Activated naive CD8-positive, alpha-beta T cell (primary cell): ENCODE measurements around the gene DNAJB7.
"Not testable (repeated sequence)": the region's sequence is repeated elsewhere in the genome, so short reads cannot be mapped to it uniquely, and the experiment has no call there.

ENCODE experiments used
- H3K27ac Mint-ChIP-seq: one replicate; pipeline ENCODE4 v1.8.0; 2021; ENCODE audit warnings: mixed read lengths
- H3K27me3 Mint-ChIP-seq: one replicate; pipeline ENCODE4 v1.8.0; 2021; ENCODE audit warnings: mixed read lengths
- H3K36me3 Mint-ChIP-seq: one replicate; pipeline ENCODE4 v1.8.0; 2021; ENCODE audit warnings: mixed read lengths
- H3K4me1 Mint-ChIP-seq: one replicate; pipeline ENCODE4 v1.8.0; 2021; ENCODE audit warnings: low read depth, mixed read lengths
- H3K4me3 Mint-ChIP-seq: one replicate; pipeline ENCODE4 v1.8.0; 2021; ENCODE audit warnings: mild to moderate bottlenecking, mixed read lengths
- H3K9me3 Mint-ChIP-seq: one replicate; pipeline ENCODE4 v1.8.0; 2021; ENCODE audit warnings: low read depth, mixed read lengths

The DNAJB7 gene

GRCh38 chr22:40856513-40857308, 5.2 kb downstream of the DNAJB7 start, which contains the start of the genes ST13 and XPNPEP3:
Gene ST13 (minus strand): TSS chr22:40856639. CDS start chr22:40856540, 99 bp downstream.
Gene XPNPEP3 (plus strand): TSS chr22:40857148. CDS start chr22:40857182, 34 bp downstream.
- H3K4me3 Mint-ChIP-seq: peak within 1 kb of the TSS; percentile 99

GRCh38 chr22:40855979-40856512, 5.9 kb downstream of the DNAJB7 start:
- Mint-ChIP-seq H3K27ac (peak overlapping the region; percentile 100), H3K9me3 (no peaks in the 10 kb centered on the region), H3K36me3 (peaks cover 4% of the 10 kb centered on the region), H3K27me3 (no peaks in the 10 kb centered on the region), H3K4me3 (peak overlapping the region; percentile 99), H3K4me1 (peaks cover 57% of the 10 kb centered on the region)

More at GRCh38 chr22:40856513-40857308, 5.2 kb downstream of the DNAJB7 start, which contains the start of the genes ST13 and XPNPEP3:
- Mint-ChIP-seq H3K4me1 (peaks cover 54% of the 10 kb centered on the region), H3K9me3 (no peaks in the 10 kb centered on the region), H3K27me3 (no peaks in the 10 kb centered on the region), H3K36me3 (peaks cover 8% of the 10 kb centered on the region), H3K27ac (peak within 1 kb of the TSS; percentile 100)

- no peaks in the 10 kb centered on the region for H3K9me3 Mint-ChIP-seq
- H3K27ac Mint-ChIP-seq: peak overlapping the region; percentile 100
- no peaks in the 10 kb centered on the region for H3K36me3 Mint-ChIP-seq
- H3K27me3 Mint-ChIP-seq: no peaks in the 10 kb centered on the region
- peak overlapping the region; percentile 99 for H3K4me3 Mint-ChIP-seq
- H3K4me1 Mint-ChIP-seq: peaks cover 57% of the 10 kb centered on the region
Measured at GRCh38 chr22:40855071-40855978, 6.6 kb downstream of the DNAJB7 start.

GRCh38 chr22:40853961-40854360, 8.0 kb downstream of the DNAJB7 start:
- Mint-ChIP-seq H3K27me3 (no peaks in the 10 kb centered on the region), H3K9me3 (no peaks in the 10 kb centered on the region), H3K4me3 (peak overlapping the region; percentile 99), H3K36me3 (no peaks in the 10 kb centered on the region), H3K4me1 (peaks cover 56% of the 10 kb centered on the region), H3K27ac (peak overlapping the region; percentile 51)

GRCh38 chr22:40853333-40853732, 8.6 kb downstream of the DNAJB7 start:
- Mint-ChIP-seq H3K27me3 (no peaks in the 10 kb centered on the region), H3K4me3 (peak overlapping the region; percentile 99), H3K4me1 (peaks cover 53% of the 10 kb centered on the region), H3K36me3 (no peaks in the 10 kb centered on the region), H3K9me3 (no peaks in the 10 kb centered on the region), H3K27ac (peak overlapping the region; percentile 52)

GRCh38 chr22:40845816-40846215, 16.1 kb downstream of the DNAJB7 start:
- H3K4me1 Mint-ChIP-seq: peaks cover 19% of the 10 kb centered on the region
- not testable (repeated sequence) for H3K9me3 Mint-ChIP-seq, H3K4me3 Mint-ChIP-seq, H3K36me3 Mint-ChIP-seq, H3K27ac Mint-ChIP-seq, H3K27me3 Mint-ChIP-seq

GRCh38 chr22:40844951-40845350, 17.0 kb downstream of the DNAJB7 start:
- Mint-ChIP-seq H3K27ac (peak overlapping the region; percentile 34), H3K9me3 (no peaks in the 10 kb centered on the region), H3K4me3 (no peak overlapping the region), H3K4me1 (peaks cover 15% of the 10 kb centered on the region), H3K27me3 (no peaks in the 10 kb centered on the region), H3K36me3 (peaks cover 10% of the 10 kb centered on the region)

GRCh38 chr22:40838486-40838885, 23.4 kb downstream of the DNAJB7 start:
- no peaks in the 10 kb centered on the region for H3K27me3 Mint-ChIP-seq
- H3K9me3 Mint-ChIP-seq: no peaks in the 10 kb centered on the region
- H3K36me3 Mint-ChIP-seq: peaks cover 9% of the 10 kb centered on the region
- H3K27ac Mint-ChIP-seq: no peak overlapping the region
- peaks cover 20% of the 10 kb centered on the region for H3K4me1 Mint-ChIP-seq
- H3K4me3 Mint-ChIP-seq: no peak overlapping the region

GRCh38 chr22:40834619-40835018, 27.3 kb downstream of the DNAJB7 start:
- Mint-ChIP-seq H3K4me1 (peaks cover 9% of the 10 kb centered on the region), H3K4me3 (no peak overlapping the region), H3K9me3 (no peaks in the 10 kb centered on the region), H3K27me3 (no peaks in the 10 kb centered on the region), H3K27ac (no peak overlapping the region), H3K36me3 (peaks cover 5% of the 10 kb centered on the region)

- Mint-ChIP-seq H3K4me1 (no peaks in the 10 kb centered on the region), H3K27me3 (no peaks in the 10 kb centered on the region), H3K27ac (peak overlapping the region; percentile 10), H3K36me3 (peaks cover 6% of the 10 kb centered on the region), H3K4me3 (no peak overlapping the region), H3K9me3 (no peaks in the 10 kb centered on the region)
Measured at GRCh38 chr22:40829131-40829530, 32.8 kb downstream of the DNAJB7 start.

GRCh38 chr22:40826984-40827741, 34.8 kb downstream of the DNAJB7 start:
- H3K4me1 Mint-ChIP-seq: no peaks in the 10 kb centered on the region
- no peak overlapping the region for H3K4me3 Mint-ChIP-seq
- no peaks in the 10 kb centered on the region for H3K27me3 Mint-ChIP-seq
- H3K27ac Mint-ChIP-seq: no peak overlapping the region
- H3K36me3 Mint-ChIP-seq: peaks cover 4% of the 10 kb centered on the region
- H3K9me3 Mint-ChIP-seq: no peaks in the 10 kb centered on the region

GRCh38 chr22:40826292-40826691, 35.6 kb downstream of the DNAJB7 start:
- H3K4me1 Mint-ChIP-seq, H3K27me3 Mint-ChIP-seq: not testable (repeated sequence)

GRCh38 chr22:40823426-40823825, 38.5 kb downstream of the DNAJB7 start:
- Mint-ChIP-seq H3K9me3 (no peaks in the 10 kb centered on the region), H3K27ac (no peak overlapping the region), H3K4me3 (no peak overlapping the region), H3K4me1 (peaks cover 12% of the 10 kb centered on the region), H3K36me3 (peaks cover 5% of the 10 kb centered on the region), H3K27me3 (no peaks in the 10 kb centered on the region)

More at GRCh38 chr22:40826292-40826691, 35.6 kb downstream of the DNAJB7 start:
- not testable (repeated sequence) for H3K9me3 Mint-ChIP-seq, H3K36me3 Mint-ChIP-seq, H3K27ac Mint-ChIP-seq, H3K4me3 Mint-ChIP-seq

- peak overlapping the region; percentile 89 for H3K4me3 Mint-ChIP-seq
- peak overlapping the region; percentile 81 for H3K27ac Mint-ChIP-seq
- H3K36me3 Mint-ChIP-seq: peaks cover 6% of the 10 kb centered on the region
- H3K9me3 Mint-ChIP-seq: no peaks in the 10 kb centered on the region
- H3K4me1 Mint-ChIP-seq: peaks cover 34% of the 10 kb centered on the region
- no peaks in the 10 kb centered on the region for H3K27me3 Mint-ChIP-seq
Measured at GRCh38 chr22:40819599-40820140, 42.2 kb downstream of the DNAJB7 start.
